OCI-LY7 (cell line): Measurements from ENCODE around the gene FGGY. TPM values are rescaled to one million over a fixed set of nuclear protein-coding genes. Genes with fewer than 3 reads are reported as not detected.

Experiments used
- BruUV-seq: library from RNA; stranded (reverse); fragments of 400-500 nt; replicated peaks from 2 replicates; lab custom pipeline; 2021; lab: Mats Ljungman, UMichigan
- CTCF ChIA-PET: fragments of 300-600 bp; sonication (Branson Sonifier 250); formaldehyde crosslinking; loops from one replicate; lab custom pipeline; 2022; ENCODE audit warnings: antibody characterized with exemption; ENCODE audit not compliant: unreplicated experiment; lab: Charles Lee
- POLR2A ChIA-PET: fragments of 300-600 bp; sonication (Branson Sonifier 250); formaldehyde crosslinking; loops from one replicate; lab custom pipeline; 2022; ENCODE audit warnings: antibody characterized with exemption; lab: Charles Lee
- DNase-seq: peaks from one replicate; pipeline ENCODE4 v3.0.0-alpha.2; 2015; ENCODE audit warnings: low spot score
- H2AFZ ChIP-seq: fragments of 200-600 bp; sonication (generic), shearing (Covaris generic); 2 replicates; pipeline ENCODE4 v1.6.1; 2014; ENCODE audit warnings: mild to moderate bottlenecking, antibody characterized with exemption, low read length, moderate library complexity
- H3K27ac ChIP-seq: fragments of 200-600 bp; sonication (generic); 2 replicates; pipeline ENCODE4 v1.5.1; 2014; ENCODE audit warnings: mixed run types, low read depth, mild to moderate bottlenecking, moderate library complexity, low read length, inconsistent platforms; ENCODE audit not compliant: poor library complexity, severe bottlenecking
- H3K36me3 ChIP-seq: fragments of 200-600 bp; sonication (generic); 2 replicates; pipeline ENCODE4 v1.6.1; 2014; ENCODE audit warnings: mild to moderate bottlenecking, antibody characterized with exemption, low read length, moderate library complexity, mixed read lengths; ENCODE audit not compliant: insufficient read depth
- H3K4me1 ChIP-seq: fragments of 200-600 bp; sonication (generic); 2 replicates; pipeline ENCODE4 v1.5.1; 2014; ENCODE audit warnings: mild to moderate bottlenecking, low read length; ENCODE audit not compliant: insufficient read depth, poor library complexity, severe bottlenecking
- H3K4me2 ChIP-seq: fragments of 200-600 bp; sonication (generic); 2 replicates; pipeline ENCODE4 v1.6.1; 2014; ENCODE audit warnings: mild to moderate bottlenecking, low read length
- H3K4me3 ChIP-seq: fragments of 200-600 bp; sonication (generic); 2 replicates; pipeline ENCODE4 v1.5.1; 2014; ENCODE audit warnings: mild to moderate bottlenecking, low read depth, low read length; ENCODE audit not compliant: poor library complexity, severe bottlenecking
- H3K79me2 ChIP-seq: fragments of 200-600 bp; sonication (generic); 2 replicates; pipeline ENCODE4 v1.6.1; 2016; ENCODE audit warnings: low read depth, mild to moderate bottlenecking, low read length, moderate library complexity, mixed read lengths; ENCODE audit not compliant: insufficient read depth
- H3K9me2 ChIP-seq: fragments of 200-600 bp; sonication (generic); 2 replicates; pipeline ENCODE4 v1.6.1; 2016; ENCODE audit warnings: mild to moderate bottlenecking, low read length, mixed read lengths; ENCODE audit not compliant: insufficient read depth
- H3K9me3 ChIP-seq: fragments of 200-600 bp; sonication (generic); 2 replicates; pipeline ENCODE4 v1.6.1; 2014; ENCODE audit warnings: mild to moderate bottlenecking, mixed run types, low read length, mixed read lengths
- H4K20me1 ChIP-seq: fragments of 200-600 bp; sonication (generic); 2 replicates; pipeline ENCODE4 v1.6.1; 2014; ENCODE audit warnings: mild to moderate bottlenecking, antibody characterized with exemption, low read length, moderate library complexity, mixed read lengths; ENCODE audit not compliant: insufficient read depth
- CTCF ChIP-seq: fragments of 200-600 bp; sonication (generic); conservative IDR thresholded peaks from 2 replicates; pipeline ENCODE4 v1.5.1; 2014; ENCODE audit warnings: mild to moderate bottlenecking, antibody characterized with exemption, low read length, moderate library complexity, mixed read lengths
- EZH2phosphoT487 ChIP-seq: fragments of 200-600 bp; sonication (generic); IDR thresholded peaks from 2 replicates; pipeline ENCODE4 v1.6.1; 2018; ENCODE audit warnings: low read depth, borderline replicate concordance, mild to moderate bottlenecking, mixed run types, antibody characterized with exemption, low read length, moderate library complexity, mixed read lengths
- intact Hi-C: fragments of 100-400 bp; cut with micrococcal nuclease; formaldehyde crosslinking; loops from one replicate; pipeline ENCODE4 v1.10.0; 2022; ENCODE audit not compliant: unreplicated experiment
- total RNA-seq, 2 experiments: library from RNA; depleted of rRNA in 1 of 2; stranded (reverse); fragments of >200 nt in 1 of 2; shearing (Covaris generic) in 1 of 2; gene quantifications; 2 replicates each; pipeline ENCODE4 v1.2.3, GENCODE V29; 2014 to 2022

Gene FGGY
- total RNA-seq, 2 experiments from 2014 or later = 0.63 to 4.5 TPM

- no peak overlapping the region for H3K4me2 ChIP-seq
- no peak overlapping the region for H3K27ac ChIP-seq
- ChIA-PET POLR2A (no interaction called here), CTCF (interaction anchor here (0.9 kb wide), 1 partner anchor 11 kb away, joined by 3 read pairs; no protein-coding TSS in a partner anchor)
- H4K20me1 ChIP-seq = no peaks in the 10 kb centered on the region
- no peak overlapping the region for H2AFZ ChIP-seq
- H3K9me2 ChIP-seq = no peaks in the 10 kb centered on the region
- BruUV-seq = no TSS peak
- no peak overlapping the region for H3K4me3 ChIP-seq
- H3K4me1 ChIP-seq = no peaks in the 10 kb centered on the region
- intact Hi-C loops = no loop called here
- H3K36me3 ChIP-seq = no peaks in the 10 kb centered on the region
- no peaks in the 10 kb centered on the region for H3K9me3 ChIP-seq
- H3K79me2 ChIP-seq = no peaks in the 10 kb centered on the region
- no peak for TF ChIP-seq CTCF
- TF ChIP-seq EZH2phosphoT487 = no peak
- DNase-seq = no peak
Measured at GRCh38 chr1:59473831-59474230, 176.9 kb downstream of the FGGY start.

GRCh38 chr1:59474496-59474895, 177.6 kb downstream of the FGGY start:
- Histone ChIP-seq H4K20me1 (no peaks in the 10 kb centered on the region), H3K27ac (no peak overlapping the region), H3K4me3 (no peak overlapping the region), H2AFZ (no peak overlapping the region), H3K4me1 (no peaks in the 10 kb centered on the region), H3K36me3 (no peaks in the 10 kb centered on the region), H3K9me2 (no peaks in the 10 kb centered on the region), H3K79me2 (no peaks in the 10 kb centered on the region), H3K9me3 (no peaks in the 10 kb centered on the region), H3K4me2 (no peak overlapping the region)
- ChIA-PET POLR2A (interaction anchor here (0.7 to 1.4 kb wide), 2 partner anchors 10 to 412 kb away, joined by 3 to 4 read pairs; no protein-coding TSS in a partner anchor), CTCF (interaction anchor here (0.9 kb wide), 1 partner anchor 11 kb away, joined by 3 read pairs; no protein-coding TSS in a partner anchor)
- intact Hi-C loops = no loop called here
- no peak for DNase-seq
- TF ChIP-seq CTCF (no peak), EZH2phosphoT487 (no peak)
- no TSS peak for BruUV-seq

GRCh38 chr1:59475737-59476136, 178.8 kb downstream of the FGGY start:
- no peak overlapping the region for H3K4me2 ChIP-seq
- no peaks in the 10 kb centered on the region for H3K4me1 ChIP-seq
- no peaks in the 10 kb centered on the region for H4K20me1 ChIP-seq
- no peaks in the 10 kb centered on the region for H3K9me3 ChIP-seq
- ChIA-PET POLR2A (no interaction called here), CTCF (no interaction called here)
- no peak overlapping the region for H2AFZ ChIP-seq
- no peak for TF ChIP-seq CTCF
- no peak for TF ChIP-seq EZH2phosphoT487
- no peak overlapping the region for H3K4me3 ChIP-seq
- H3K79me2 ChIP-seq = no peaks in the 10 kb centered on the region
- intact Hi-C loops = no loop called here
- H3K9me2 ChIP-seq = no peaks in the 10 kb centered on the region
- no peaks in the 10 kb centered on the region for H3K36me3 ChIP-seq
- no peak for DNase-seq
- no peak overlapping the region for H3K27ac ChIP-seq
- BruUV-seq = no TSS peak
